Right kidney (tissue), 1 donor: Measurements from ENCODE around the gene TNF.

Source experiments
- DNase-seq: peaks from one replicate; pipeline ENCODE4 v3.0.0-alpha.2; 2016

TNF gene

GRCh38 chr6:31573239-31574105 lies 1.9 kb upstream of the TNF start:
- DNase-seq, result no peak

- no peak for DNase-seq
Measured at GRCh38 chr6:31574106-31575061, 981 bp upstream of the TNF start.

GRCh38 chr6:31575952-31576685 lies 754 bp downstream of the TNF start:
- DNase-seq, result no peak

GRCh38 chr6:31576897-31577578 lies 1.7 kb downstream of the TNF start:
- no peak for DNase-seq

GRCh38 chr6:31577579-31577966 lies 2.2 kb downstream of the TNF start:
- no peak for DNase-seq

DNA sequence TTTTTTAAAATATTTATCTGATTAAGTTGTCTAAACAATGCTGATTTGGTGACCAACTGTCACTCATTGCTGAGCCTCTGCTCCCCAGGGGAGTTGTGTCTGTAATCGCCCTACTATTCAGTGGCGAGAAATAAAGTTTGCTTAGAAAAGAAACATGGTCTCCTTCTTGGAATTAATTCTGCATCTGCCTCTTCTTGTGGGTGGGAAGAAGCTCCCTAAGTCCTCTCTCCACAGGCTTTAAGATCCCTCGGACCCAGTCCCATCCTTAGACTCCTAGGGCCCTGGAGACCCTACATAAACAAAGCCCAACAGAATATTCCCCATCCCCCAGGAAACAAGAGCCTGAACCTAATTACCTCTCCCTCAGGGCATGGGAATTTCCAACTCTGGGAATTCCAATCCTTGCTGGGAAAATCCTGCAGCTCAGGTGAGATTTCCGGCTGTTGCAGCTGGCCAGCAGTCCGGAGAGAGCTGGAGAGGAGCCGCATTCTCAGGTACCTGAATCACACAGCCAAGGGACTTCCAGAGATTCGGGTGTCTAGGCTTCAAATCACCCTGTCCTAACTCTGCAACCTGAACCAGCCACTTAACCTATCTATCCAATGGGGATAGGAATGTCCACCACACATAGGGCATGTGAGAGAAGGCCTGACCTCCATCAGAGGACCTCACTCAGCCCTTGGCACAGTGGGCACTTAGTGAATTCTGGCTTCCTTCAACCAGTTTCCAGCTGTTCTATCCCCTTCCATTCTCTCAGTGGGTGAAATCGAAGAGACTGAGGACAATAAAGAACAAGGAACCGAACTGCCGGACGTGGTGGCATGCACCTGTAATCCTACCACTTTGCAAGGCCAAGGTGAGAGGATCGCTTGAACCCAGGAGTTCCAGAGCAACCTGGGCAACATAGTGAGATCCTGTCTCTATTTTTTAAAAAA lies 3.1 kb downstream of the TNF start:
- DNase-seq, result no peak

DNA sequence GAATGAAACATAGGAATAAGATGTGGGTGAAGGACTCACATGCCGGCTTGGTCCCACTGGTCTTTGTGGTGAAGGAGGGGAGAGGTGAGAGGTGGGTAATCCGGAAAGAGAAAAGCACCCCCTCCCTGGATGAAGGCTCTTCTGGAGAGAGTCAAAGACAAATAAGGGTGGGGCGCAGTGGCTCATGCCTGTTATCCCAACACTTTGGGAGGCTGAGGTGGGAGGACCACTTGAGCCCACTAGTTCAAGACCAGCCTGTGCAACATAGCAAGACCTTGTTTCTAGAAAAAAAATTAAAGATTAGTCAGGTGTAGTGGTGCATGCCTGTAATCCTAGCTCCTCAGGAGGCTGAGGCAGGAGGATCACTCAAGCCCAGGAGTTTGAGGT lies 3.7 kb downstream of the TNF start:
- DNase-seq, result no peak

DNA sequence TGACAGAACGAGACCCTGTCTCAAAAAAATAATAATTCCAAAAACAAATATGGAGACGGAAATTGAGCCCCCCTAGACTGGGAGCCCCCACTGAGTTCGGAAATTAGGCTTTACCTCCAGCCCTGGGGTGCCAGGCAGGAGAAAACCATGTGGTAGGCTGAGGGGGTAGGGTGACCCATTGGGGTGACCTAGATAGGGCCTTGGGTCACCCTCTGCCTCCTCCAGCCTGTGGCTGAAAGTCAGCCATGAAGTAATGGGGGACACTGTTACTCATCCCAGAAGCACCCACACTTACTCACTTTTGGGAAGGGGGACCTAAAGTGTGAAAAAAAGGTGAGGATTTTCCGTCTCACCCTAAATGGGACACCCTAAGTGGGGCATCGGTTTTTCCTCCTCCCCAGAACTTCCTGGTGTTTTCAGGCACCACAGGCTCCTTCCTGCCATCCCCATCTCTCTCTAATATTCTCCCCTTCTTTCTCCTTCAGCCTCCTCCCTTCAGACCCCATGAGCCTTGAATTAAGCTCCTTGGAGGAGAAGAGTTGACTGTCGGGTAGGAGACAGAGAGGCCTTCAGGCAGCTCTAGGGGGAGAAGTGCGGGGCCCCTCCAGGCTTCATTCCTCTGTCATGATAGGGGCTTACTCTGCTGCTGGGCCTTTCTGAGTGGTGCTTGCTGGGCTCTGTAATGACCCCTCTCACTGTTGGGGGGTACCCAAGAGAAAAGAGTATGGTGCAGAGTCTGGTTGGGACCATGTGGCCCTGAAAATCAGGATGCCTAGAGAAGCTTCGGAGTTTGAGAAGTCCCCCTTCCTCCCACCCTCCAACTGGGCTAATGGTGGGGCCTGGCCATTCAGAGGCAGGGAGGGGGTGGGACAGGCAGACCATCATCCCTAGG lies 4.4 kb downstream of the TNF start:
- no peak for DNase-seq

DNA sequence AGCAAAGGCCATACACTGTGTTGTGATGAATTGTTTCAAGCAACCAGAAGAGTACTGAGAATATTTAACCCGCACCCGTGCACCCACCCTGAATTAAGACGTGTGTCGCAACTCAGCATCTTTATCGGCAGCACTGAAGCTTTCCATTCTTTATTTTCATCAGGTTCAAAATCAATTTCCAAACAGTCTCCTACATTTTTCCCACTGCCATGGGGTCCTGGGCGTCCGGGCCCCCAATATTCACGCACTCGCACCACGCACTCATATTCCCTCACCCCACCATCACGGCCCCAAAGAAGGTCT lies 5.0 kb downstream of the TNF start:
- no peak for DNase-seq

DNA sequence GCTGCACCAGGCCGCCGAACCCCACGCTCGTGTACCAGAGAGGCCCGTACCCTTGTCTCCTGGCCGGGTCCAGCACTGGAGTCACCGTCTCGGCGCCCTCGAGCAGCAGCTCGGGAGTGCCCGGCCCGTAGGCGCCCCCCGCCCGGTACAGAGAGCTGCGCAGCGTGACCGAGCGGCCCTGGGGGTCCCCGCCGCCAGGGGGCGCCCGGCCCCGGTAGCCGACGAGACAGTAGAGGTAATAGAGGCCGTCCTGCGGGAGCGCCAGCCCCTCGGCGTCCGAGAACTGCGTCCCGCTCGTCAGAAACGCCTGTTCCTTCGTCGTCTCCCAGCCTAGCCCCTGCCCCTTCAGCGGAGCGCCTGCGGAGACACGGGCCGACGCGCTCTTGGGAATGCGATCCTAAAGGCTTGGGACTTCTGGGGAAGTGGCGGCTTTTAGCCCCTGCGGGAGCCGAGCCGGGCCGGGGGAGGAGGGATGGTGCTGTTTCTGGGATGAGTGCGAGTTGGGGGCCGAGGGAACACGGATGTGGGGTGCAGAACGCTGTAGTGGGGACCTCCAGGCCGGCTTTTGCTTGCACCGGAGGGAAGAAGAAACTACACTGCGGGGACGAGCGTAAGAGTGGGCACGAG lies 5.6 kb downstream of the TNF start:
- DNase-seq, result peak; percentile 91

DNA sequence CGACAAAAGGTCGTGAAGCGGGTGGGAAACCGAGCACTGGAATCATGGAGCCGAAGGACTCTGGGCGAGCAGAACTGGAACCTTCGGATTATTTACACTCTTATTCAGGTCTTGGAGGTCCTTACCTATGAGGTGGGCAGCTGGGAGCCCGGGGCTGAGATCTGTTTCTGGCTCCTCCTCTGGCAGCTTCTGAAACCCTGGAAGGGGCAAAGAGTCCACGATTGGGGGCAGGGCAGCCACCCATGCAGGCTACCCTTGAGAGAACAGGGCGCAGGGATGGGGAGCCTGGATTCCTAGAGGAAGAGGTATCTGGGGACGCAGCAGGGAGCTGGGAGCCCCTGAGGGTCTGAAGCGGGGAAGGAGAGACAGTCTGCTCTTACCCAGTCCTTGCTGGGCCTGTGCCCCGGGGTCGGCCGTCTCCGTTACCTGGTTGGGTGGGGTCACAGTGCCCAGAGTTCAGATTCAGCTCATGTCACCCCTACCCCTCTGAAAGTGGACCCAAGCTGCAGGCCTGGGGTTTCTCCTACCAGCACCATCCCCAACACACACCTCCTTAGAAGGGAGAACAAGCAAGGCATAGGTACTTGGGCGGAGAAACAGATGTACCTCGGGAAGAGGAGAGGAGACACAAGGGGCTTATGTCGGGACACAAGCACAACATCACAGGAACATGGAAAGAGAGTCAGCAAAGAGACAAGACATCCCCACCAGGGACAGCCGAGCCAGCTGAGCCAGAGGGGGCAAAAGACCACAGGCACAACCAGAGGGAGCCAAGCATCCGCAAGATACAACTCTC lies 6.3 kb downstream of the TNF start:
- DNase-seq, result no peak

GRCh38 chr6:31582230-31582643 lies 6.9 kb downstream of the TNF start, which contains the start of gene LTB:
LTB (minus strand) TSS chr6:31582424; CDS start chr6:31582417, 7 bp downstream.
- no peak for DNase-seq

DNA sequence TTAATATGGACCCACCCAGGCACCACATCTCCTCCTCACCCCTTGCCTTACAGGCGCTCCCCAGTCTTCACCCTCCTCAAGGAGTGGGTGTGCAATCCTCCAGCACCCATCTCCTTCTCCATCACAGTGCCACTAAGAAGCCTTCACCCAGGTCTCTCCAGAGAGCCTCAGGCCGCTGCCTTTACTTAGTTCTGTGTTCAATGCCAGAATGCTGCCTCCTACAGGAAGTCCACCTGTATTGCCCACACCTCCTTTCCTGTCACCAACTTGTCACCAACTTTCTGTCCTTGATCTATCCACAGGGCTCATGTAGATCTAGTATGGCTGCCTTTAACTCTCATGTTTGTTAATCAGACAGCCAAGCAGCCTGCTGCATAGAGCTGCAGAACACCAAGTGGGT lies 10.1 kb downstream of the TNF start:
- no peak for DNase-seq

GRCh38 chr6:31586008-31586407 lies 10.6 kb downstream of the TNF start, which contains the start of gene LST1:
LST1 (plus strand) TSS chr6:31586277; CDS start chr6:31587300, 1,023 bp downstream.
- DNase-seq, result no peak

DNA sequence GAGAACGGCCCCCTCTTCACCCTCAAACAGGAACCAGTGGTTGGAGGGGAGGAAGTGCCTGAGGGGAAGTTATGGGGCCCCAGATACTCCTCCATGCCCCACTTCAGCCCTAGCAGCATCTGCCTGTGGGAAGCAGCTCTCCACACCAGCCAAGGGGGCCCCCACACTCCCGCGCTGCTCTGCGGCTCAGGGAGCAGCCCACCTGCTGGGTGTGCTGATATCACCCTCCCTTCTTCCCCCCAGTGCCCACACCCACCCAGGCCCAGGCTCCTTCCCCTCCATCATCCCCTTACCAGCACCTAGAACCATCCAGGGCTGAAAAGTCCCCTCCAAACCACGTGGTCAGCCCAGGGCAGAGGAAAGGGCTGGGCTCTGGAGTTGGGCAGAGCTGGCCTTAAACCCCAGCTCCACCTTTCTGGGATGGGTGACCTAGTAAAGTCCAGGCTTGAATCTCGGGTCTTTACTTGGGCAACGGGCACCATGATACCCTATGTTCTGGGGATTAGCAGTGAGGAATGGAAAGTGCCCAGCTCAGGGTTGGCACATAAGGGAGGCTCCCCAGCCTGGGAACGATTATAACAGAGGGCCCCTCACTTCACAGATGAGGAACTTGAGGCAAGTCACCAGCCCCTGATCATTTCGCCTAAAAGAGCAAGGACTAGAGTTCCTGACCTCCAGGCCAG lies 11.4 kb downstream of the TNF start:
- no peak for DNase-seq

DNA sequence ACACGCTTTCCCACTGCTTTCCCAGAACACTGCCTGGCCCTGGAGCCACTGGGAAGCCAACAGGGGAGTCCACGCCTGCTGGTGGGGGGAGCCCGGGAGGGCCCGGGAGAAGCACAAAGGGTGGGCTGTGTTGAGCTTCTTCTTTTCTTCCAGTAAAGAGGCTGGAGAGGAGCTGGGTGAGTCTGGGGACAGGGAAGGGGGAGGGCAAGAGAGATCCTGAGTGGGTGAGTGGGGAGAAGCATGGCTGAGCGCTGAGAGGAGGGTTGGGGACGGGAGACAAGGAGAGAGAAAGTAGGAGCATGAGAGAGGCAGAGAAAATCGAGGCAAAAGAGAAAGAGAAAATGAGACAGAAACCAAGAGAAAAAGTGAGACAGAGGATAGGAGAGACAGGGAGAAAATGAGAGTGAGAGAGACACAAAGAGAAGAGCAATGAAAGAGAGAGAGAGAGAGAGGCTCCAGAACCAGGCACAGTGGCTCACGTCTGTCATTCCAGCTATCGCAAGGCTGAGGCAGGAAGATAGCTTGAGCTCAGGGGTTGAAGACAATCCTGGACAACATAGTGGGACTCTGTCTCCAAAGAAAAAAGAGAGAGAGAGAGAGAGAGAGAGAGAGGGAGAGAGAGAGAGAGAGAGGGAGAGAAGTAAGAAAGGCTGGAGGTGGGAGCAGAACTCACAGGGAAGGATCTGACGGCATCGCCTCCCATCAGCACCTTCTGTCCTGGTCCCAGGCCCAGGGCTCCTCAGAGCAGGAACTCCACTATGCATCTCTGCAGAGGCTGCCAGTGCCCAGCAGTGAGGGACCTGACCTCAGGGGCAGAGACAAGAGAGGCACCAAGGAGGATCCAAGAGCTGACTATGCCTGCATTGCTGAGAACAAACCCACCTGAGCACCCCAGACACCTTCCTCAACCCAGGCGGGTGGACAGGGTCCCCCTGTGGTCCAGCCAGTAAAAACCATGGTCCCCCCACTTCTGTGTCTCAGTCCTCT lies 12.7 kb downstream of the TNF start:
- no peak for DNase-seq
